Keratinocyte (primary cell): ENCODE data around the gene SRPX. TPM values are rescaled to one million over a fixed set of nuclear protein-coding genes. Genes with fewer than 3 reads are reported as not detected.

Source experiments
- DNase-seq: peaks from one replicate; pipeline ENCODE4 v3.0.0-alpha.2; 2011; ENCODE audit warnings: low read depth, missing footprints, low spot score
- FAIRE-seq: peaks from 2 replicates; lab custom pipeline; 2011; peaks lifted over from hg19 to GRCh38; lab: Jason Lieb, UNC
- H2AFZ ChIP-seq: 2 replicates; pipeline ENCODE4 v1.6.0; 2012; ENCODE audit warnings: low read length, control low read depth, inconsistent platforms; ENCODE audit not compliant: control insufficient read depth
- H3K27ac ChIP-seq: 2 replicates; pipeline ENCODE4 v1.5.1; 2011; ENCODE audit warnings: low read length; ENCODE audit not compliant: control insufficient read depth, insufficient read depth
- H3K27me3 ChIP-seq: 3 replicates; pipeline ENCODE4 v1.6.0; 2011; ENCODE audit warnings: low read length; ENCODE audit not compliant: control insufficient read depth, insufficient read depth; ENCODE audit errors: extremely low read depth
- H3K36me3 ChIP-seq, 2 experiments: 2 replicates in 1 of 2; 3 replicates in 1 of 2; pipeline ENCODE4 v1.5.1; 2011; ENCODE audit warnings: low read length in 2 of 2, mild to moderate bottlenecking in 1 of 2; ENCODE audit not compliant: control insufficient read depth in 2 of 2, insufficient read depth in 2 of 2; ENCODE audit errors: extremely low read depth in 1 of 2
- H3K4me1 ChIP-seq: 3 replicates; pipeline ENCODE4 v1.5.1; 2011; ENCODE audit warnings: low read length; ENCODE audit not compliant: control insufficient read depth, insufficient read depth; ENCODE audit errors: extremely low read depth
- H3K4me2 ChIP-seq: 3 replicates; pipeline ENCODE4 v1.6.0; 2011; ENCODE audit warnings: low read depth, low read length; ENCODE audit not compliant: control insufficient read depth, insufficient read depth; ENCODE audit errors: extremely low read depth
- H3K4me3 ChIP-seq, 3 experiments: fragments of 200-600 bp in 1 of 3; sonication (generic) in 1 of 3; 2 replicates in 2 of 3; 3 replicates in 1 of 3; pipeline ENCODE4 v1.5.1; 2011 to 2016; ENCODE audit warnings: low read length in 3 of 3, mild to moderate bottlenecking in 3 of 3, control low read depth in 2 of 3, inconsistent platforms in 1 of 3, low read depth in 1 of 3, mixed read lengths in 1 of 3, mixed run types in 1 of 3, moderate library complexity in 1 of 3; ENCODE audit not compliant: control insufficient read depth in 2 of 3, insufficient read depth in 2 of 3; ENCODE audit errors: extremely low read depth in 1 of 3
- H3K79me2 ChIP-seq: 2 replicates; pipeline ENCODE4 v1.6.0; 2012; ENCODE audit warnings: low read length; ENCODE audit not compliant: control insufficient read depth, insufficient read depth
- H3K9ac ChIP-seq: 3 replicates; pipeline ENCODE4 v1.6.0; 2011; ENCODE audit warnings: low read length; ENCODE audit not compliant: control insufficient read depth, insufficient read depth; ENCODE audit errors: extremely low read depth
- H3K9me1 ChIP-seq: 3 replicates; pipeline ENCODE4 v1.6.0; 2011; ENCODE audit warnings: low read length; ENCODE audit not compliant: control insufficient read depth, insufficient read depth; ENCODE audit errors: extremely low read depth
- H3K9me3 ChIP-seq: 2 replicates; pipeline ENCODE4 v1.5.1; 2012; ENCODE audit warnings: low read depth, low read length; ENCODE audit not compliant: control insufficient read depth
- H4K20me1 ChIP-seq: 3 replicates; pipeline ENCODE4 v1.6.0; 2011; ENCODE audit warnings: low read length; ENCODE audit not compliant: control insufficient read depth, insufficient read depth; ENCODE audit errors: extremely low read depth
- CTCF ChIP-seq, 3 experiments: IDR thresholded peaks in 1 of 3; conservative IDR thresholded peaks in 1 of 3; optimal IDR thresholded peaks in 1 of 3; 2 replicates in 2 of 3; 3 replicates in 1 of 3; pipeline versions ENCODE3 to v1.5.1; 2011; ENCODE audit warnings: low read length in 3 of 3, mild to moderate bottlenecking in 3 of 3, moderate library complexity in 2 of 3, control low read depth in 1 of 3, inconsistent platforms in 1 of 3; ENCODE audit not compliant: insufficient read depth in 2 of 3; ENCODE audit errors: extremely low read depth in 1 of 3
- EZH2 ChIP-seq: IDR thresholded peaks from one replicate; pipeline ENCODE4 v1.6.1; 2012; ENCODE audit warnings: inconsistent platforms, mild to moderate bottlenecking, low read length, moderate library complexity
- dilution Hi-C: fragments of 300-500 bp; cut with MboI; formaldehyde crosslinking; loops from one replicate; pipeline ENCODE4 v1.7.0; 2020; ENCODE audit warnings: low sequenced_read_pairs; ENCODE audit not compliant: extremely low pct_ligation_motif_present
- polyA plus RNA-seq, 5 experiments: library from polyadenylated mRNA; depleted of rRNA in 3 of 5; stranded (reverse) in 3 of 5; stranded (forward) in 1 of 5; unstranded in 1 of 5; fragments of >200 nt; gene quantifications; 1 replicate in 1 of 5; 2 replicates in 3 of 5; 3 replicates in 1 of 5; pipeline versions ENCODE4 v1.2.1 to v1.2.3, GENCODE V29; 2011 to 2012; ENCODE audit warnings: missing spikeins in 2 of 5, low read depth in 1 of 5, low replicate concordance in 1 of 5

SRPX gene
- polyA plus RNA-seq, 1 donor (not counting 4 experiments of a cell fraction or from before 2014, with no cell fraction given), result 53.8 TPM

DNA sequence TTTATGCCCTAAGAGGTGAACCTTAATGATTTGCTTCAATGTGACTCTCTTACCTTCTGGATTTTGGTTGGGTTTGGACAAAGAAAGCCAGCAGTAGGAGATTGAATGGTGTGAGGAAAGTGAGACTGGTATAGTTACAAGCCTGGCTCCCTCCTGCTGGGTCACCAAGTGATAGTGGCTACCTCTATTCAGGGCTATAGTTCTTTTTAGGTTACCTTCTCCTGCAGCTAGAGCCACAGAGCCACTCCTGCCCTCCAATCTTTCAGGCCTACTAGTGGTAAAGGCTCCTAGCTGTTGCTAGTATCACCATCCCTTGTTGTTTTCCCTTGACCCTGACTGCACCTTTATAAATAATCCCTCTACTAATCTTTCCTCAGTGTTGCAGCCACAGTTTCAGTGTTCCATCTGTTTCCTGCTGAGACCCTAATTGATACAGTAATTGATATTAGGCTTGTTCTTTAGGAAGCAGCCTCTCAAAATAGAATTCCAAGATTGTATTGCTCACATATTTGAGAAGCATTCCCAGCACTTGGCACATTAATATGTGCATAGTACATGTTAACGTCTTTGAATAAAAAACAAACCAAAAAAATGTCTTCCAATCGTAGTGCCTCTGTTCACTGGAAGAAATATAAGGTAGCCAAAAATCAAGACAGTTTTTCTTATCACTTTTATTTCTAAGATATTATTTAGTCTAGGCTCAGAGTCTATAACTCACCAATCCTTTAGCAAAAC lies 82.3 kb downstream of the SRPX start:
- no peak overlapping the region for H3K27ac ChIP-seq
- TF ChIP-seq EZH2 (no peak), CTCF (optimal IDR thresholded peaks at IDR 0.05 in 1 of 3, IDR thresholded peaks at IDR 0.05 in 1 of 3, conservative IDR thresholded peaks at IDR 0.05 in 1 of 3; ENCODE audit: extremely low read depth in 1 of 3, insufficient read depth in 2 of 3, low read length in 3 of 3) (no peak)
- FAIRE-seq (no peak), DNase-seq (no peak)
- H3K4me1 ChIP-seq, result no peaks in the 10 kb centered on the region
- no peaks in the 10 kb centered on the region for H3K27me3 ChIP-seq
- no peak overlapping the region for H3K9ac ChIP-seq
- no peak overlapping the region for H3K4me3 ChIP-seq
- no peaks in the 10 kb centered on the region for H3K9me1 ChIP-seq
- dilution Hi-C loops, result no loop called here
- H3K9me3 ChIP-seq, result no peaks in the 10 kb centered on the region
- H3K36me3 ChIP-seq, result no peaks in the 10 kb centered on the region
- H3K4me2 ChIP-seq, result no peak overlapping the region
- H4K20me1 ChIP-seq, result no peaks in the 10 kb centered on the region
- H2AFZ ChIP-seq, result no peak overlapping the region
- H3K79me2 ChIP-seq, result no peaks in the 10 kb centered on the region

- no peak overlapping the region for H2AFZ ChIP-seq
- no peaks in the 10 kb centered on the region for H3K9me3 ChIP-seq
- dilution Hi-C loops, result no loop called here
- no peaks in the 10 kb centered on the region for H3K36me3 ChIP-seq
- no peaks in the 10 kb centered on the region for H3K4me1 ChIP-seq
- H4K20me1 ChIP-seq, result no peaks in the 10 kb centered on the region
- TF ChIP-seq CTCF (optimal IDR thresholded peaks at IDR 0.05 in 1 of 3, IDR thresholded peaks at IDR 0.05 in 1 of 3, conservative IDR thresholded peaks at IDR 0.05 in 1 of 3; ENCODE audit: extremely low read depth in 1 of 3, insufficient read depth in 2 of 3, low read length in 3 of 3) (no peak), EZH2 (no peak)
- H3K79me2 ChIP-seq, result no peaks in the 10 kb centered on the region
- FAIRE-seq, result no peak
- H3K9me1 ChIP-seq, result no peaks in the 10 kb centered on the region
- H3K27ac ChIP-seq, result no peak overlapping the region
- no peaks in the 10 kb centered on the region for H3K27me3 ChIP-seq
- no peak overlapping the region for H3K4me2 ChIP-seq
- no peak for DNase-seq
- H3K9ac ChIP-seq, result no peak overlapping the region
- no peak overlapping the region for H3K4me3 ChIP-seq
These were observed 91.3 kb downstream of the SRPX start for GRCh38 chrX:38129366-38129765.
